ENCODE data around the gene FAM168A. TPM values are rescaled to one million over a fixed set of nuclear protein-coding genes. Genes with fewer than 3 reads are reported as not detected.

Gene FAM168A, protein sequence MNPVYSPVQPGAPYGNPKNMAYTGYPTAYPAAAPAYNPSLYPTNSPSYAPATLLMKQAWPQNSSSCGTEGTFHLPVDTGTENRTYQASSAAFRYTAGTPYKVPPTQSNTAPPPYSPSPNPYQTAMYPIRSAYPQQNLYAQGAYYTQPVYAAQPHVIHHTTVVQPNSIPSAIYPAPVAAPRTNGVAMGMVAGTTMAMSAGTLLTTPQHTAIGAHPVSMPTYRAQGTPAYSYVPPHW
- 30.4 and 30.5 TPM in 2 replicates for total RNA-seq (2014; rRNA removed; shearing (Covaris generic))

DNA sequence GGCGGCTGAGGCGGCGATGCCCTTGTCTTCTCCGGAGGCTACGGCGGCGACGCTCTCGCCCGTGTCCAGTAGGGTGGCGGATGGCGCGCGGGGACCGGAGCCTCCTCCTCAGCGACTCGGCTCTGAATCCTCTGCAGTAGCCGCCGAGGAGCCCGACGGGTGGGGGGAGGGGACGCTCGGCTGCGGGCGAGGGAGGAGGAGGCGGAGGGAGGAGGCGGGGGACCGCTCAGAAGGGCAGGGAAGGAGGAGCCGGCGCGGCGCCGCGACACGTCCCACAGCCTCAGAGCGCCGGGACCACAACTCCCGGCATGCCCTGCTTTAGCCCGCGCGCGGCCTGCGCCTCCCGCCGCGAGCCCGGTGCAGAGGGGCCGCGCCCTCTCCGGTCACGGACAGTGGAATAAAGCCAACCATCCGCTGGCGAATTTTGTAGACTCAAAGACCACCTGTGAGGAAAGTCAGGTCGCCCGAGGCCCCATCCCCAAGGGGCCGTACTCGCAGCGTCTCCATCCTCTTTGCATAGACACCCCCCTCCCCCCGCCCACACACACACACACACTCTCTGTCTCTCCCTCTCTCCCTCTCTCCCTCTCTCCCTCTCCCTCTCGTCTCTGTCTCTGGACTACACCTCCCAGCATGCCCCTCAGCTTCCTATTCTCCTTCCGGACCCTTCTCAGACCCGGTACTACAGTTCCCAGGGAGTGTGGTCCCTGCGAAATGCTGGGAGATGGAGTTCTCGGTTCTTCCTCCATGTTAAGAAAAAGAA is at the start of gene FAM168A:
Gene FAM168A (minus strand): TSS at position 157 of the 763 bp plus-strand sequence. CDS start 129,638 bp downstream, outside the sequence.
- peak; percentile 97 for DNase-seq (ENCODE audit: low read depth)

DNA sequence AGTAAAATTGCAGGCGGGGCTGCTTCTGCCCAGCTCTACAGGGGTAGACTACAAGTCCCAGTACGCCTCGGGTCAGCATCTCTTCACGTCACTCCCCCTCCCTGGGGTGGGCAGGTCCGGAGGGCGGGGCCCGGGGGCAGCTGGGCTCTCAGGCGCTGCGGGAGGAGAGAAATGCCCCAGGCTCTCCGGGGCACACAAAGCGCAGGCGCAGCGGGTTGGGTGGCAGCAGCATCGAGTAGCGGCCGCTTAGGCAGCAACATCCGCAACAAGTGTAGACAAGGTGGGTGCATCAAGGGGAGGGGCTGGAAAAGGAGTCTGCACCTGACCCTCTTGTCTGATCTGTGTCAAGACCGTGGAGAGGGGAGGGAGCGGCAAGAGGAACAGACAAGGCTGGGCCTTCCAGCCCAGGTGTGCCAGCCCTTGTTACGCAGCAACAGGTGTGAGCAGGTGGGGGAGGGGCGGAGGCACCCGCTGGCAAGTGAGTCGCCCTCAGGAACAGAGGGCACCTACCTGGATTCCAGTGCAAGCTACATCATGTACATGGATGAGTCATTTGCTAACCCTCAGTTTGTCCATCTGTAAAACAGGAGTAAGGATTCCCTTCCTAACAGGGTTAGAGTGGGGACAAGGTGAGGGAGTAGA is 49.7 kb upstream of the FAM168A start:
- DNase-seq (ENCODE audit: low read depth): no peak

DNA sequence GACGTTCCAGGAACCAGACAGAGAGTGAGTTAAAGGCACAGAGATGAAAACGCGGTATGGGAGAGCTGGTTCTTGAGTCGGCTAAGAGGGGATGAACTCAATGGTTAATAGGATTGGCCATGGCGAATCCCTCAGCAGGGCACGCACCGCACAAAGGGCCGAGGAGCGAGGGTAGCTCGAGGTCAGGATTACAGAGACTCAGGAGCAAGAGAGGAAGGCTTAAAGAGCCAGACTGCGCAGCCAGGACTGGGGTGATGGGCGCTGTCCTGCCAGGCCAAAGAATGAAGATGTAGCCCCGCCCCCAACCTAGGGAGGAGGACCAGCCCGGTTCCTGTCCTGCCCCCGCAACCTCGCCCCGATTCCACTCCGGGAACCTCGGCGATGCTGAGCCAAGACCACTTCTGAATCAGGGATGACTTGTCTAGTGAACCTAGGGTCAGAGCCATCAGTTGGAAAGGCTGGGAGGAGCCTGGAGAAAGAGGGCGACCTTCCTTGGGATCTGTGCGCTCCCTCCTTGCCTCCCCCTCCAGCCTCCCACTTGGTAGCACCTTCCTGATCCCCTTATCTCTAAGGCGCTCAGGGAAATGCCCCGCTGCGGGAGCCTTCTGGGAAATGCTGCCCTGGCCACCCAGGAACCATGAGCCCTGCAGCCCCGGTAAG is 48.2 kb upstream of the FAM168A start, which contains the start of gene PLEKHB1:
Gene PLEKHB1 (plus strand): TSS at position 610 of the 660 bp plus-strand sequence. CDS start 28 bp downstream, at position 638.
- DNase-seq (ENCODE audit: low read depth): no peak

DNA sequence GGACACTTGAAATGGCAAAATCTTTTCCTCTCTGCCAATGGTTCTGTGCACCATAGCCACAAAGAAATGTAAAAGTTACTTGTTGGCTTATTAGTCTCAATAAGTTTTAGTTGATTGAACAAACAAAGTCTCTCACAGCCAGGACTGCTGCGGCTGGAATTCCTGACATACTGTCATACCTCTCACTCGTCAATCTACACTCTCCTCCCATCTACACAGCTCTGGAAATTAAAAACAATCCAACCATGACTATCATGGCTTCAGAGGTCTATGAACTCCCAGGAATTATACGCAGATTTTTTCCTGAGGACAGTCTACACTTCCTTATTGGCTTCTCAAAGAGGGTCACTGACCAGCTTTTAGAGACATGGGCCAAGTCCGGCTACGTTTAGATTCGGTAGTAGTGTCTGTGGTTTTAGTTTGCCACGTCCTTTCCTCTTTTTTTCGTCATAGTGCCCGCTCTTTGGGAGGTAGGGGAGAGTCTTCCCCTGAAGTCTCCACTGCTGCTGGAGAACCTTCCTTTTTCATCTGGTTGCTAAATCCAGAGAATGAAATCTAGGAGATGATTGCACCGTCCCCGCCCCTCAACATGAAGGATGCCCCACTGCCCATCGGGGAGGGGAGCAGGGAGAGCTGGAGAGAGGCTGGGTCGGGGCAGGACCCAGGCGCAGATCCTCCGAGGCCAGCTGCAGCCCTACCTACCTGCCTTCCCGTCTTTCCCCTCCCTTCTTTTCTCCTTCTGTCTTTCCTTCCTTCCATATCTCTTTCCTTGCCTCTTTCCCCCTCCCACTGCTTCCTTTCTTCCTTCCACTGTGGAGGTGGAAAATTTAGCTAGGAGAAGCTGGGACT is 47.4 kb upstream of the FAM168A start:
- no peak for DNase-seq (ENCODE audit: low read depth)

DNA sequence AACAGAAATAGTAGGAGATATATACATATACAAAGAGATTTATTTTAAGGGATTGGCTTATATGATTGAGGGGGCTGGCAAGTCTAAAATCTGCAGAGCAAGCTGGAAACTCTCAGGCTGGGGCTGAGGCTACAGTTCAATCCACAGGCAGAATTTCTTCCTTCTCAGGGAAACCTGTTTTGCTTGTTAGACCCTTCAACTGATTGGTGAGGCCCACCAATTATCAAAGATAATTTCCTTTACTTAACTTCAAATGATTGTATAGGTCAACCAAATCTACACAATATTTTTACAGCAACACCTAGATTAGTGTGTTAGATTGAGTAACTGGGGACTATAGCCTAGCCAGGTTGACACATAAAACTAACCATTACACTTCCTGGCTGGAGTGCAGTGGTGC is 43.8 kb upstream of the FAM168A start:
- no peak for DNase-seq (ENCODE audit: low read depth)

DNA sequence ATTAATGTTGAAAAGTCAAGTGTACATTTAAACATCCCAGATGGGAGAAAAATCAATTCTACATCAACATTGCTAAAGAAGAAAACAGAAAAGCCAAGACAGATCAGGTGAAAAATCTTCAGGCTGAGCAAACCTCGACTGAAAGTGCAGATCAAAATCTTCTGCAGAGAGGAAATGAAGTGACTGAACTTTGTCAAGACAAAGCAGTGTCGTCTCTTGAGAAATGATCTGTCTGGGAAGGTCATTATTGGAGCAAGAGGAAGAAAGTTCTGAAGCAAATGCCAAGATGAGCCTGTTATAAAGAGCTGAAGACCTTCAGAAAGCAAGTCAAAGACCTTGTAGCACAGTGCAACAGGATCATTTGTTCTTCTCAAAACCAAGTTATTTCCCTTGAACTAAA is 42.7 kb upstream of the FAM168A start:
- DNase-seq (ENCODE audit: low read depth): no peak

DNA sequence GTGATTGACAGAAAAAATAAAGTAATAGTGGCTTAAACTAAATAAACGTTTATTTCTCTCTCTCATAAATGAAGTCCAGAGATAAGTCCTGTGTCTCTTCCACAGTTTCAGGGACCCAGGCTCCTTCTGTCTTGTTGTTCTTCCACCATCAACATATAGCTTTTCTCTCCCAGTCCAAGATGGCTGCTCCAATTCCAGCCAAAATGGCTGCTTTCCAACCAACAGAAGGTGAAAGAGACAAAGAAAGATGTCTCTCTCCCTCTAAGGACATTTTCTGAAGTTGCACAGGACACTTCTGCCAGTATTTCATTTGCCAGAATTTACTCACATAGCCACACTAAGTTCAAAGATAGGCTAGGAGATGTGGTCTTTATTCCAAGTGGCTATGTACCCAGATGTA is 39.1 kb upstream of the FAM168A start:
- DNase-seq (ENCODE audit: low read depth): no peak

DNA sequence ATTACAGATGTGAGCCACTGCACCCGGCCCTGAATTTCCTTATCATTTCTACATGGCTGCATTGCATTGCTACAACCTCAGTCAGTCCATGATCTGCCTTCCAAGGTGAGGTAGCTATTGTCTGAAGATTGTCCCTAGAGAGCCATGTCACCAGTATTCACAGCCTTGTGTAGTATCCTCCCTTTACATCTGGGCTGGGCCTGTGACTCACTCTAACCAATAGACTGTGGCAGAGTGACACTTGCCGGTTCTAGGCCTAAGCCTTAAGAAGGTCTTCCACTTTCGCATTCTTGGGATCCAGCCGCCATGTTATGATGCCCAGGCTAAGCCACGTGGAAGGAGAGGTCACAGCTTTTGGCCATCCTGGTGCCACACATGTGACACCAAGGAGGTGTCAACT is 38.3 kb upstream of the FAM168A start:
- DNase-seq (ENCODE audit: low read depth): no peak

DNA sequence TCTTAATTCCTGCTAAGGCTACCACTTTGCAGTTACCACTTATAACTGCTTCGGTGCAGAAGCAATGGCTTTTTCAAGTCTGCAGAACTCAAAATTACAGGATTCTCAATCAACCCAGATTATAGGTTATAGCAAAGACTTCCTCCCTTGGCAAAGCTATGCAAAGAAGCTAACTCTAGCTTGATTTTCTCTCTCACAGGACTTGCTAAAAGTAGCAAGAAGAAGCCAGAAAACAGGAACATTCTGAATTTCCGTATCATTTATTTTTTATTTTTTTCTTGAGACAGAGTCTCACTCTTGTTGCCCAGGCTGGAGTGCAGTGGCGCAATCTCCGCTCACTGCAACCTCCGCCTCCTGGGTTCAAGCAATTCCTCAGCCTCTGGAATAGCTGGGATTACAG is 37.8 kb upstream of the FAM168A start:
- DNase-seq (ENCODE audit: low read depth): no peak

DNA sequence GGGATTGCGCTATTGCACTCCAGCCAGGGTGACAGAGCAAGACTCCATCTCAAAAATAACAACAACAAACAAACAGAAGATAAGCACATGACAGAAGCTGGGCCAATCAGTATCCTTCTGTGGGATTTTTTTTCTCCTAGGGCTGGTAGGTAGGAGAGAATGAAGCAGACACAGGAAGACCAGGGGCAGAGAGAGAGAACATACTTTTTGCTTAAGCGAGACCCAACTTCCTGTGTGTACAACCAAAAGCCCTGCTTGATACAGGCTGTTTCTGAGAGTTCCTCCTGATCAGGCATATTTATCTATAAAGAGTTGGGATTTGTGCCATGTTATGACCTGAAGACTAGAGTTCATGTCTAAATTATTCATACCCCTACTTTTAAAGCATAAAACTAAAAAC is 36.1 kb upstream of the FAM168A start:
- no peak for DNase-seq (ENCODE audit: low read depth)

DNA sequence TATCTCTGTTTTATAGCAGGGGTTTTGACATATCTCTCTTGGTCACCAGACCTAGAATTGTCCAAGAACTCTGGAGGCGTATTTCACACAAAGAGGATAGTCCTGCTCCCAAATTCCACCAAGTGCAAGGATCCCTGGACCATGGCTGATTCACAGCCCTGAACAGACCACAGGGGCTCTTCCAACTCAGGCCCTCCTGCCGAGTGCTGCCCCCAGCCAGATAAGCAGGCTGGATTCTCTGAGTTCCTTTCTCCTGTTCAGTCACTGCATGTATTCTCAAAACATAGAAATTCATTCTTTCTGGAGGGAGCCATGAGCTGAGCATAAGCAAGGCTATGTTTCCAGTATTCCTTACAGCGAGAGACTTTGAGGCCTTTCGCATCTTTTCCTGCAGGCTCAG is 35.1 kb upstream of the FAM168A start:
- DNase-seq (ENCODE audit: low read depth): no peak

DNA sequence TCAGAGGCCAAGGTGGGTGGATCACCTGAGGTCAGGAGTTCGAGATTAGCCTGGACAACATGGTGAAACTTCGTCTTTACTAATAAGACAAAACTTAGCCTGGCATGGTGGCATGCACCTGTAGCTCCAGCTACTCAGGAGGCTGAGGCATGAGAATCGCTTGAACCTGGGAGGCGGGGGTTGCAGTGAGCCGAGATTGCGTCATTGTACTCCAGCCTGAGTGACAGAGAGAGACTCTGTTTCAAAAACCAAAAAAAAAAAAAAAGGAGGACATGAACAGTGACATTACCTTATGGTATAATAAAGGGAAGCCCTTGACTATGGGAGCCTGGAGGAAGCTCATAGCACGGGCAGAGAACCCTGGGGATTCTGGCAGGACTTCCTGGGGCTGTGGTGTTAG is 32.0 kb upstream of the FAM168A start:
- DNase-seq (ENCODE audit: low read depth): no peak

DNA sequence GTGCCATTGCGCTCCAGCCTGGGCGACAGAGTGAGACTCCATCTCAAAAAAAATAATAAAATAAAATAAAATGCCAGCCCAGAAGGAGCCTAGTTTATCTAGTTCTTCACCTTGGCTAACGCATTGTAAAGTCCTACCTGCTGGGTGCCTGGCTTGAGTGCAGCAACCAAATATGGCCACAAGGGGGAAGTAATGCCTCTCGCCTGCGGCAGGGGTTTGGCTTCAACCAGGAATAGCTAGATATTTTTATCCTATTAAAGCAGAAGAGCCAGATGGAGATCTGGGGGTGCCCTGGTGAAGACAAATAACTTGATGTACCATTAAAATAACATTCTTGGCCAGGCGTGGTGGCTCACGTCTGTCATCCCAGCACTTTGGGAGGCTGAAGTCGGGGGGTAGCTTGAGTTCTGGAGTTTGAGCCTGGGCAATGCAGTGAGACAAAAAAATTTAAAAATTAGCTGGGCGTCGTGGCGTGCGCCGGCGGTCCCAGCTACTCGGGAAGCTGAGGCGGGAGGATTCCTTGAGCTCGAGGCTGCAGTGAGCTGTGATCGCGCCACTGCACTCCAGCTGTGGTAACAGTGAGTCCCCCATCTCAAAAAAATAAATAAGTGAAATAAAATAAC is 27.9 kb upstream of the FAM168A start:
- DNase-seq (ENCODE audit: low read depth): peak; percentile 62

DNA sequence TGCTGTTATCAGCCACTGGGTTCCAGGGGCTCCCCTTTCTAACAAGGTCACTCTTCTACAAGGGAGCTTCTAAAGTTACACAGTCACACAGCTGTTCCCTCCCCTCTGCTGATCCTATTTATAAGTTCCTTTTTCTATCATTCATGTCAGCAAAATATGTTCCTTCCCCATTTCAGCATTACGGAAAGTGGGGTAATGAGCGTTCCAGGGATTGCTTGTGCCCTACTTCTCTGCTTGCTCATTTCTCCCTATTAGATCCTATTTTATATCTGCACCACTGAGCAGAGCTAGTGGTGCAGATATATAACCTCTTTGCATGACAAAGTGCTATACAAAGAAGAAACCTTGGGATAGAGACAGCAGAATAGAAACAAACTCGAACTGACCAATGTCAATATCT is 25.8 kb upstream of the FAM168A start:
- no peak for DNase-seq (ENCODE audit: low read depth)

DNA sequence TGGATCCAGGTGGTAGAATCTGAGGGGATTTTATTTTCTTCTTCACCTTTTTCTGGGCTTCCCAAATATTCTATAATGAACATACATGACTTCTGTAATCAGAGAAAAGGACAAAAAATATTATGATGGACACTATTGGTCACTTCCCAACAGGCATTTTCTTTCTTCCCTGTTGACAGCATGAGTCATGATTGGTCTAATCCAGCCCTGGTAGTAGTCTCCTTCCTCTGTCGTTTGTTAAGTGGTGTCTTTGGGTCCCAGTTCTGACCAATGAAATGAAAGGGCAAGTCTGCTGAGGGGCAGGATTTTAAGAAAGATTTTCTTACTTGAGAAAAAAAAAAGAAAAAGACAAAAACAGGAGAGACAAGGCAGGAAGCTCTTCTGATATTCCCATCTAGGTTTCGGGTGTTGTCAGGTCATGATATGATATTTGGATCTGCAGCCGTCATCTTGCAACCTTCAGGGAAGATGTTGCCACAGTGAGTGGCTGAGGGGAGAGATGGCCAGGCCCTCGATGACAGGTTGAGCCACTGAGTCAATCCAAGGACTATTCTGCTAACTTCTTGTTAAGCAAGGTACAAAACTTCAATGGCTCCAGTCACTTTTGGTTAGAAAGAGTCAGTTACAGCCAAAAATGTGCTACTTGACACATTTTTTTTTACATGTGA is 25.1 kb upstream of the FAM168A start:
- DNase-seq (ENCODE audit: low read depth): peak; percentile 16

DNA sequence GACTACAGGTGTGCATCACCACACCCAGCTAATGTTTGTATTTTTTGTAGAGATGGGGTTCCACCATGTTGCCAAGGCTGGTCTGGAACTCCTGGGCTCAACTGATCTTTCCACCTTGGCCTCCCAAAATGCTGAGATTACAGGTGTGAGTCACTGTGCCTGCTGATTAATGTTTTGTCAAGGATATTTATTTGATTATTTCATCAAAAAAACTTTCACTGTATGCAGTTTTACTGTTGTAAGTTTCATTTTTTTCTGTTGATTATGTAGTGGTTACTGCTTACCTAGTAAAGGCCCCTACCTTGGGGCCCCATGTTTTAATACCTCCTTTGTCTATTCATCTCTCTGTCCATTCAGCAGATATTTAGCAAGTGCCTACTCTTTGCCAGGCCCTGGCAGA is 16.7 kb upstream of the FAM168A start:
- no peak for DNase-seq (ENCODE audit: low read depth)

DNA sequence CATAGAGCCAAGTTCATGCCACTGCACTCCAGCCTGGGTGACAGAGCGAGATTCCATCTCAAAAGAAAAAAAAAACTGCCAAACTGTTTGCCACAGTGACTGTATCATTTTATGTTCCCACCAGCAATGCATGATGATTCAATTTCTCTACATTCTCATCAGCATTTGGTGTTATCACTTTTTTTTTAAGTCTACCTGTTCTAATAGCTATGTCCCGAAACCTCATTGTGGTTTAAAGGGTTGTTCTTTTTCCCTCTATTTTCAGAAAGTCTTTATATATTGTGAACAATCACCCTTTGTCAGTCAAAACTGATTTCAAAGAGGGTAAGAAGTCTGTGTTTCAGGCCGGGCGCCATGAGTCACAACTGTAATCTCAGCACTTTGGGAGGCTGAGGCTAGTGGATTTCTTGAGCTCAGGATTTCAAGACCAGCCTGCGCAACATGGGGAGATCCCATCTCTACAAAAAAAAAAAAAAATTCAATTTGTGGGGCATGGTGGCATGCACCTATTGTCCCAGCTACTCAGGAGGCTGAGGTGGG is 14.8 kb upstream of the FAM168A start:
- peak; percentile 31 for DNase-seq (ENCODE audit: low read depth)

DNA sequence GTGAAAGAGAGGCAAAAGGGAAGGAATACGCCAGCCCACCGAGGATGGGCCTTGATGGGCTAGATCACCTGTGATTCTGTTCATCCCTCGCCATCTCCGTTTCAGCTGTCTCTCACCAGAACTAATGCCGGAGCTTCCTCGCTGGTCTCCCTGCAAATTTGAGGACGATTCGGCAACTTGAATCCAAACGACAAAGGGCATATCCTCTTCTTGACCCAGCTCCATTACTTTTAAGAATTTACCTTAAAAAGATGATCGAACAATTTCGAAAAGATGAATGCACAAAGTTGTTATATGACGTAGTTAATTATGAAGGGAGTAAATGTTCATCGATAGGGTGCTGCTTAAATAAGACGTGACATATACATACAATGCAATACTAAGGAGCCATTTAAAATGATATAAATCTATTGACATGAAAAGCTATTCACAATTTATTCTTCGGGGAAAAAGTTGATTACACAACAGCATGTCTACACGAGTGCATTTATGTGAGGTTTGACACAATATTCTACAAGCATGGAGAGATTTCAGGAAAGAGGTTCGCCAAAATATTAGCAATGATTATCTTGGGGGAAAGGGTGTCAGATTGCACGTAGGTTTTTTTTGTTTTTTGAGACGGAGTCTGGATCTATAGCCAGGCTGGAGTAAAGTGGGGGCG is 937 bp upstream of the FAM168A start:
- DNase-seq (ENCODE audit: low read depth): no peak

DNA sequence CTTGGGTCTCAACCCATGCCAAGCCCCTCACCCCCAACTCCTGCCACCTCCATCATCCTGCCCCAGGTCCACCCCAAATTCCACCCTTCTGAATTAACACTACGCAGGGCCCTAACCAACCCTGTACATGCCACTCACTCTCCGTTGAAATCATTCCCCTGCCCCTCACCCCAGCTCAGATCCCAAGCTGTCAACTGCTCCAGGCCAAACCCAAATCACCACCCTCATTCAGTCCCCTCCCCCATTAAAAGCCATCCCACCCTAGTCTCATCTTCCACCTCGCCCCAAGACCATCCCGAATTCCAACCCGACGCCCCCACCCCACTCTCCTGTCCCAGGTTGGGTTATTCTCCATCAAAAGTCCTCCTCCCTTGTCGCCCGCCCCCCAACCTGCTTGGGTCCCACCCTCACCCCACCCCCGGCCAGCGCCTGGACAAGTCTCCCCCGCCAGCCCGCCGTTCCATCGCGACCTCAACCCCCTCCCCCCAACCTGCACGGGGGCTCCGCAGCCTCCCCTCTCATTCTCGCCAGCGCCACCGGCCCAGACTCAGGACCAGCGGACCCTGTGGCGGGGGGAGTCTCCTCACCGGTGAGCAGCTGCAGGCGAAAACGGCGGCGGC is 466 bp downstream of the FAM168A start:
- DNase-seq (ENCODE audit: low read depth): peak; percentile 6

All from RPMI7951 (cell line).